Upper lobe of left lung (tissue), 4 donors: Measurements from ENCODE around the gene PSME3IP1.

Experiments used
- CTCF ChIP-seq, 6 experiments: fragments of 450-650 bp in 4 of 6; fragments of 200-600 bp in 2 of 6; sonication (generic) in 2 of 6; IDR thresholded peaks; one replicate each; pipeline ENCODE4 v1.5.1; 2016 to 2019; ENCODE audit warnings: antibody characterized with exemption in 6 of 6
- POLR2A ChIP-seq, 4 donors: fragments of 450-650 bp; IDR thresholded peaks; one replicate each; pipeline ENCODE4 v1.5.1; 2016 to 2017; ENCODE audit warnings: antibody characterized with exemption in 4 of 4, mild to moderate bottlenecking in 2 of 4
- POLR2AphosphoS5 ChIP-seq, 2 donors: sonication (generic); formaldehyde crosslinking; IDR thresholded peaks; one replicate each; pipeline ENCODE4 v1.5.1; 2017; ENCODE audit warnings: antibody characterized with exemption in 2 of 2

DNA sequence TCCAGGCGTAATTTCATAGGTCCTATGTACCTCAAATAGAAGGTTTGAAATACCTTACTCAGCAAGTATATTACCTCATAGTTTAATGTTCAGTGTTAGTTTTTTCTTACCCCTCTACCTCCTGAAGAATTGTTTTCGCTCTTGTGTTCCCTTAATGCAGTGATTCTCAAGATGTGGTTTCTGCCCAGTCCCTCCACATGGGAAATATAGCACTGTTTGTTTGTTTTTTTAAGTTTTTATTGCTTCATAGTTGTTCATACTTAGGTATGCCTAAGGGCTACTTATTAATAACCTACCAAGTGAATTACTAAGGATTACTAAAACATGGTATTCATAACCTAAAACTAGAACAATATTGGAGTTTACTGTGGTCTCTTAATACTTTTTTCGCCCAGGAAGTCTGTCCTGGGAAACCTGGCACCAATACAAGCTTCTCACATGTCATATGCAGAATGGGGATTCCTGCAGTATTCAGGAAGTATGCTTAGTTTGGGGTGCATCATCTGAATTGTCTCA is 5.3 kb upstream of the PSME3IP1 start:
- TF ChIP-seq CTCF (IDR thresholded peaks at IDR 0.05): no peak
- TF ChIP-seq POLR2A (IDR thresholded peaks at IDR 0.05): no peak
- TF ChIP-seq POLR2AphosphoS5 (IDR thresholded peaks at IDR 0.05): no peak
